Measurements from ENCODE around the gene TGM1. TPM values are rescaled to one million over a fixed set of nuclear protein-coding genes. Genes with fewer than 3 reads are reported as not detected.

Gene TGM1
- total and polyA plus RNA-seq, 10 of the 15 experiments (the other 5 are each of a cell fraction or from before 2014, with no cell fraction given), result 0.05 to 5.9 (median 1.8) TPM

DNA sequence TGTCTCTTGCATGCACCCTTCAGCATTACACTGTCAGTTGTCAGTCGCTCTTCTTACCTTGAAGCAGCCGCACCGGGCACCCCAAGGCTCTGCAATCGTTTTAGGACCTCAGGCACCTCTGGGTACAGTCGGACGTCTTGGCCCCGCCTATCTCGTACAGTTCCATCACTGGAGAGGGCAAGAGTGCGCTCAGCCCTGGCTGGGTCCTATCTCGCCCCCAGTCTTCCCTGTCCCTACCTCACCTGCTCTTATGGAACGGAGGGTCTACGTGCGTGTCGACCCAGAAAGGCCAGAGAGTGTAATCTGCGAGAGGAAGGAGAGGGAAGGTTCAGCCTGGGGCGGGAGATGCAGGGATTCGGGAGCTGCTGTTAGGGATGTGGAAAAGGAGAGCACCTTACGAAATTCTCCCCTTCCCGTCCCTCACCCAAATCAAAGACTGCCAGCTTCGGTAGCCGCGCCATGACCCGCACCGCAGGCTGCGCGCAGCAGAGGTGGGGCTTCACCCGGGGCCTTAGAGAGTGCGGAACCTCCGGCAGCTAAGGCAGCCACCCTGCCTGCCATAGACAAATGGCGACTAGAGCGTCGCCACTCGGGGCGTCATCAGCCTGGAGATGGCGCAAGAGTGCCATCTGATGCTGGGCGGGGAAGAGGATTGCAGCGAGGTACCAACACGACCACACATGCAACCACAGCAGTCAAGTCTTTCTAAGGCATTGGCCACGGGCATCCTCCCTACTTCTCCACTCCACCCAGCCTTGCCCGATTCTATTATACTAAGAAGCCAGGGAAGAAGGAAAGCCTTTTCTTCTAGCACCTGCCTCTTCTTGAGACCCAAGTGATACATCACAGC, 47.3 kb downstream of the TGM1 start, which contains the start of gene MDP1 (continued):
- TF ChIP-seq NKRF (conservative IDR thresholded peaks at IDR 0.05), result no peak; the same call in none of the 2 replicates
- no peak for TF ChIP-seq ZNF687 (IDR thresholded peaks at IDR 0.05)
- TF ChIP-seq JUNB (IDR thresholded peaks at IDR 0.05), result no peak
- no peak for TF ChIP-seq PRDM15 (CRISPR knock-in tag; IDR thresholded peaks at IDR 0.05)
- TF ChIP-seq ZNF384 (IDR thresholded peaks at IDR 0.05; ENCODE audit: borderline replicate concordance, low read depth, low read length), result peak; percentile 23; the same call in 1 of the 2 replicates
- no peak; the same call in 1 of the 2 replicates for TF ChIP-seq NR2F1 (conservative IDR thresholded peaks at IDR 0.05)
- peak; percentile 83; the same call in 1 of the 2 replicates for TF ChIP-seq PML (IDR thresholded peaks at IDR 0.05; ENCODE audit: low read length)
- no peak for TF ChIP-seq SREBF2 (IDR thresholded peaks at IDR 0.05; ENCODE audit: low read length)
- no peak for TF ChIP-seq RCOR1 (conservative IDR thresholded peaks at IDR 0.05; ENCODE audit: low read depth, low read length)
- TF ChIP-seq BCL11A (IDR thresholded peaks at IDR 0.05; ENCODE audit: low read depth, low read length), result no peak
- TF ChIP-seq, protein P1, sequence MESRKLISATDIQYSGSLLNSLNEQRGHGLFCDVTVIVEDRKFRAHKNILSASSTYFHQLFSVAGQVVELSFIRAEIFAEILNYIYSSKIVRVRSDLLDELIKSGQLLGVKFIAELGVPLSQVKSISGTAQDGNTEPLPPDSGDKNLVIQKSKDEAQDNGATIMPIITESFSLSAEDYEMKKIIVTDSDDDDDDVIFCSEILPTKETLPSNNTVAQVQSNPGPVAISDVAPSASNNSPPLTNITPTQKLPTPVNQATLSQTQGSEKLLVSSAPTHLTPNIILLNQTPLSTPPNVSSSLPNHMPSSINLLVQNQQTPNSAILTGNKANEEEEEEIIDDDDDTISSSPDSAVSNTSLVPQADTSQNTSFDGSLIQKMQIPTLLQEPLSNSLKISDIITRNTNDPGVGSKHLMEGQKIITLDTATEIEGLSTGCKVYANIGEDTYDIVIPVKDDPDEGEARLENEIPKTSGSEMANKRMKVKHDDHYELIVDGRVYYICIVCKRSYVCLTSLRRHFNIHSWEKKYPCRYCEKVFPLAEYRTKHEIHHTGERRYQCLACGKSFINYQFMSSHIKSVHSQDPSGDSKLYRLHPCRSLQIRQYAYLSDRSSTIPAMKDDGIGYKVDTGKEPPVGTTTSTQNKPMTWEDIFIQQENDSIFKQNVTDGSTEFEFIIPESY (IDR thresholded peaks at IDR 0.05), result no peak
- TF ChIP-seq SMAD1 (IDR thresholded peaks at IDR 0.05; ENCODE audit: low read depth, partially characterized antibody), result no peak
- TF ChIP-seq POLR2AphosphoS5 (IDR thresholded peaks at IDR 0.05; ENCODE audit: low read length), result peak; percentile 89
- TF ChIP-seq MTA2 (IDR thresholded peaks at IDR 0.05; ENCODE audit: low read depth), result no peak; the same call in 1 of the 2 replicates
- TF ChIP-seq RELB (IDR thresholded peaks at IDR 0.05; ENCODE audit: low read depth), result peak; percentile 84
- peak; percentile 93 for TF ChIP-seq POLR2A (IDR thresholded peaks at IDR 0.05; ENCODE audit: low read depth, low read length)
